AG09309 (cell line): ENCODE results near the gene CYBA.

Experiments used
- DNase-seq: peaks from one replicate; pipeline ENCODE4 v3.0.0-alpha.2; 2010; ENCODE audit warnings: low read depth
- H3K4me3 ChIP-seq: 2 replicates; pipeline ENCODE4 v1.5.1; 2011; ENCODE audit warnings: mild to moderate bottlenecking, low read depth, low read length, moderate library complexity; ENCODE audit not compliant: control insufficient read depth
- TF ChIP-seq, protein P1 (sequence below): IDR thresholded peaks from 2 replicates; pipeline ENCODE4 v1.5.1; 2011; ENCODE audit warnings: mild to moderate bottlenecking, low read depth, low read length, inconsistent platforms; ENCODE audit not compliant: insufficient read depth, control insufficient read depth; ENCODE audit errors: missing control alignments

CYBA gene

DNA sequence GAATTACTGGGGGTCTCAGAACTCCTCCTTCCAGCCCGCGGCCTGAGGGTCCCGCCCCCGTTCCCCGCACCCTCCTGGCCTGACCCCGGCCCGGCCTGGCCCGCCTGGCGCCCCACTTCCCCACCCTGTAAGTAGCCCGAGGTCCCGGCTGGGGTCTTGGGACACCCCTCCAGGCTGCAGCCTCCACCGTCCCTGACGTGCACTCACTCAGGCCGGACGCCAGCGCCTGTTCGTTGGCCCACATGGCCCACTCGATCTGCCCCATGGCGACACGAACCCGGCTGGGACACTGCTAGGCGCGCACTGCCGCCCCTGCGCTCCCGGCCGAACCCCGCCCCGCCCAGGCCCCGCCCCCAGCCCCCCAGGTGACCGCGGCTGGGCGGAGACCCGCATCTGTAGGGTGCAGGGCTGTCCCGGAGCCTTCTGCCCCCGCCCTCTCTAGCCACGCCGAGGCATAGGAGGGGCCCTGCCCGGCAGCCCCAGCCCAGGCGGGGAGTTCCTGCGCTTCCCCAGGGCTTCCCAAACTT, at the start of gene CYBA:
CYBA (minus strand) TSS at position 305 of the 527 bp plus-strand sequence; CDS start at position 265, 40 bp downstream.
- peak within 1 kb of the TSS; percentile 81 for H3K4me3 ChIP-seq
- TF ChIP-seq, protein P1, sequence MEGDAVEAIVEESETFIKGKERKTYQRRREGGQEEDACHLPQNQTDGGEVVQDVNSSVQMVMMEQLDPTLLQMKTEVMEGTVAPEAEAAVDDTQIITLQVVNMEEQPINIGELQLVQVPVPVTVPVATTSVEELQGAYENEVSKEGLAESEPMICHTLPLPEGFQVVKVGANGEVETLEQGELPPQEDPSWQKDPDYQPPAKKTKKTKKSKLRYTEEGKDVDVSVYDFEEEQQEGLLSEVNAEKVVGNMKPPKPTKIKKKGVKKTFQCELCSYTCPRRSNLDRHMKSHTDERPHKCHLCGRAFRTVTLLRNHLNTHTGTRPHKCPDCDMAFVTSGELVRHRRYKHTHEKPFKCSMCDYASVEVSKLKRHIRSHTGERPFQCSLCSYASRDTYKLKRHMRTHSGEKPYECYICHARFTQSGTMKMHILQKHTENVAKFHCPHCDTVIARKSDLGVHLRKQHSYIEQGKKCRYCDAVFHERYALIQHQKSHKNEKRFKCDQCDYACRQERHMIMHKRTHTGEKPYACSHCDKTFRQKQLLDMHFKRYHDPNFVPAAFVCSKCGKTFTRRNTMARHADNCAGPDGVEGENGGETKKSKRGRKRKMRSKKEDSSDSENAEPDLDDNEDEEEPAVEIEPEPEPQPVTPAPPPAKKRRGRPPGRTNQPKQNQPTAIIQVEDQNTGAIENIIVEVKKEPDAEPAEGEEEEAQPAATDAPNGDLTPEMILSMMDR = no peak
- no peak for DNase-seq

DNA sequence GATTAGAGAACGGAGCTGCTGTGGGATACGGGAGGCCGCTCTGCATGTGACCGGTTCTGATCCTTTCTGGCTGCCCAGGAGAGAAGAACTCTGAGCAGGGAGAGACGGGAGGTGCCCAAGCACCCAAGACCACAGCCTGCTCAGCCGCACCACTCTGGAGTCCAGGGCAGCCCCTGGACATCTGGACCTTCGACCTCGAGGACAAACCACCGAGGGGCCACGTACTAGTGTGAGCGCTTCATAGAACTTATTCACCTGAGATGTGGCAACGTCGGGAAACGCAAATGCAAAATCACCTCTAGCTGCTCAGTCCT, 49.4 kb upstream of the CYBA start:
- H3K4me3 ChIP-seq = no peak overlapping the region
- DNase-seq = no peak
- TF ChIP-seq, protein P1 = no peak

DNA sequence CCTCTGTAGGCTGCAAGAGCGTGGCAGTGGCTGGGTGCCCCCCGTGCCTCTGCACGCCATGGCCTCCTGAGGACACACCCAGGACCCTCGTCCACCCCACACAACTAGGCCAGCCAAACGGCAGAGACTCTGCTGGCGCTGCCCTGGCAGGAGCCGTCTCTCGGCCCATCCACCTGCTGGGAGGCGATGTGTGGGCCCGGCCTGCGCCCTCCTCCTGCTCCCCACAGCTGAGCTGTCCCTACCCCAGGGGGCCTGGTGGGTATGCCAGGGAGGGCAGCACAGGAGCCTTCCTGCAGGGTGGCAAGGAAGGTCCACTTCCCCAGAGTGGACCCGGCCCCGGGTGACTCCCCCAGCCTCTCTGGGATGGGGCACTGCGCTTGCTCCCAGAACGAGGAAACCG, 48.3 kb upstream of the CYBA start:
- TF ChIP-seq, protein P1 = no peak
- DNase-seq = no peak
- H3K4me3 ChIP-seq = no peak overlapping the region

DNA sequence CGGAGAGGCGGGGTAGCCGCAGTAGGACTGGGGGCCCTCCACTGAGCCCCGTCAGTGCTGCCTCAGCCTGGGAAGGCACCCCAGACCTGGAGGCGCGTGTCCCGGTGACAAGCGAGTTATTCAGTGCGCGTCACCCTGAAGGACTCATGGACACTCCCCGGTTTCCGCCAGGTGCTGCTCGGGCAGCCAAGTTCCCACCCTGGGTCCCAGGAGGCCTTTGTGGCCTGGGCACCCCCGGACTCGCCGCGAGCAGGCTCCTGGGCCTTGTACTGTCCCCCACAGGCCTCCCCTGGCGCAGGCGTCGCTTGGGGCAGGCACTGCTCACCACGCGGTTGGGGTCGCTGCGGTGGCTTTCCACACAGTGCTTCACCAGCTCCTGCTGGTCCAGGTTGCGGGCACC, 47.8 kb upstream of the CYBA start:
- no peak for DNase-seq
- H3K4me3 ChIP-seq = no peak overlapping the region
- TF ChIP-seq, protein P1 = no peak

DNA sequence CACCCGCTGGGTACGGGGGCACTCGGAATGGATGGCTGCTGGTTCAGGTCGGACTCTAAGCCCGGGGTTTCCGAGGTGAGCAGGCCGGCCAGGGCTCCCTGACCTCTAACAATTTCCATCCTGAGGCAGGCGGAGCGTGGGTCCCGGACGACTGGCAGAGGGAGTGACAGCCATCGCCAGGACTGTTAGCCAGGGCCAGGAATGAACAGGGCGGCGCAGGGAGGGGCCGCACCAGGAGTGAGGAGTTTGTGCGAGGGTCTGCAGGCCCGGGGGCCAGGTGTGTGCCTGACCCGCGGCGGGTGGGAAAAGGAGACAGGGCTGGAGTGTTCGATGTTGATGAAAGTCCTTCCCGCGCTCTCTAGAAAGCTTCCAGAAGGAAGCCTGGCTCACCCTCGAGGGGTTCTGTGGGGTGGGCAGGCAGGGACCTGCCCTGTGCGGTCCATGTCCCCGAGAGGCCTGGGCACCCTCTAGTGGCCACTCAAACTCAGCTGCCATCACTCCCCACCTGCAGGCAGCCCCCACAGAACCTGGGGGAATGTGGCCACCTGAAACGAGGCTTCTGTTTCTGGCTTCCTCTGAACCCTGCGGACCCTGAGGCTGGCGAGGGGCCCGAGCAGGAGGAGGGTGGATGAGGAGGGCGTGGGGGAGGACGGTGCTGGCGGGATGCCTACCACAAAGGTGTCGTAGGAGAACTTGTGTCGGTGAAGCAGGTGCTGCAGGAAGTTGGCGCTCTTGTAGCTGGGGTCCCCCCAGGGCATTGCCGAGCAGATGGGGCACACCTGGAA, 47.2 kb upstream of the CYBA start:
- DNase-seq = no peak
- TF ChIP-seq, protein P1 = peak; percentile 34
- H3K4me3 ChIP-seq = no peak overlapping the region

DNA sequence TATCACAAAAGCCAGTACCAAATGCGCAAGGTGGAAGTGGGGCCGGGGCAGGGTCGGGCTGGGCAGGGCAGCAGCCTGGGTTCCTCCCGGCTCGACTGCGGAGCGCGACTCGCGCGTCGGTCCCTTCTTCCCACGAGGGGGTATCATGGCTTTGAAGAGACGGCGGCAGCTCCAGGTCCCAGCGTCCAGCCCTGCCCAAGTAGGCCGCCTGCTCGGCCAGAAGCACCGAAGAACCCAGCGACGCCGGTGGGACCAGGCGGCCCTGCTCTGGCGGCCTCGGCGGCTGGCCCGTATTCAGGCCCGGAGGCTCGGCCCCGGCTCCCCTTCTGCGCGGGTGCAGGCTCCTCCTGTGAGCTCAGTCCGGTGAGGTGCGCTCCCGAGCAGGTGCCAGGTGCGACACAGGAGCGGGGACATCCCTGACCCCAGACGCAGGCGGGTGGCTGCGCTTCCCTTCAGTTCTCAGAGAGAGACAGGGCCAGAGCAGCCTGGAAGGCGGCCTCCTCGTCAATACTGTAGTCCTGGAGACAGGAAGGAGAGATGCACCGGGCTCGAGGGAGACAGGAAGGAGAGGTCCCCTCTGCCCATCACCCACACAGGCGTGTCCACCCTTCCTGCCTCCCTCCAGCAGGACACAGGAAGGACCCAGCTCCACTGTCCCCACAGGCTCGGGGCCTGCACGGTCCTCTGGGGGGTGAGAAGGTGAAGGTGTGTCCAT, 46.4 kb upstream of the CYBA start:
- H3K4me3 ChIP-seq = no peak overlapping the region
- no peak for DNase-seq
- TF ChIP-seq, protein P1 = no peak
